ENCODE measurements around the gene HEATR5A.

GRCh38 chr14:31283153-31283552, 137.2 kb downstream of the HEATR5A start:
- TF ChIP-seq CTCF (IDR thresholded peaks at IDR 0.05) (no peak), POLR2A (IDR thresholded peaks at IDR 0.05) (no peak), POLR2AphosphoS5 (IDR thresholded peaks at IDR 0.05) (no peak)

Measured in prostate gland (tissue), 2 donors.